ENCODE data around the gene TALDO1.

- TF ChIP-seq CTCF (IDR thresholded peaks at IDR 0.05; ENCODE audit: low read length) (no peak), EZH2 (optimal IDR thresholded peaks at IDR 0.05; ENCODE audit: low read depth, low read length) (no peak), EZH2phosphoT487 (IDR thresholded peaks at IDR 0.05; ENCODE audit: low read length) (no peak)
These were observed 66.3 kb downstream of the TALDO1 start for GRCh38 chr11:813456-814096.

All from MM.1S (cell line).